GM19463 (cell line): ENCODE results near the gene PELI2.
"Not testable (repeated sequence)": the region's sequence is repeated elsewhere in the genome, so short reads cannot be mapped to it uniquely, and the experiment has no call there.

Source experiments
- ATAC-seq: cut with Tn5 transposase; IDR thresholded peaks from one replicate; pipeline ENCODE4 v1.9.1; 2021; ENCODE audit warnings: mild to moderate bottlenecking, moderate library complexity; ENCODE audit not compliant: unreplicated experiment

Gene PELI2

DNA sequence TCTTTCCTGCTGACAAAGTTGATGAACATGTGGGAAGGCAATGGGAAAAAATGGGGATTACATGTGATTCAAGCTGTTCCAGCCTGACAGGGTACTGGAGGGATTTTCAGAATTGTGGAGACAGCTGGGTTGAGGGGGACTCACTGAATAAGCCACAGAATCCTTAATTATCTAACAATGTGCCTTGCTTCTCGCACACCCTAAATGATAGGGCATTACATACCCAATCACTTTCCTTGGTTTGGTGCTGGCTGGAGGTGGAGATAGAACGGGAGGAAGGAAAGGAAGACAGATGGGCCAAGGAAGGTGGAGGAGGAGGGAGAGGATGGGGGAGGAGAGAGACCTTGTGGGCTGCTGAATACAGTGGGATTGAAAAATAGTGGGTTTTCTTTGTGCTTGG, 20.7 kb downstream of the PELI2 start:
- no peak for ATAC-seq

DNA sequence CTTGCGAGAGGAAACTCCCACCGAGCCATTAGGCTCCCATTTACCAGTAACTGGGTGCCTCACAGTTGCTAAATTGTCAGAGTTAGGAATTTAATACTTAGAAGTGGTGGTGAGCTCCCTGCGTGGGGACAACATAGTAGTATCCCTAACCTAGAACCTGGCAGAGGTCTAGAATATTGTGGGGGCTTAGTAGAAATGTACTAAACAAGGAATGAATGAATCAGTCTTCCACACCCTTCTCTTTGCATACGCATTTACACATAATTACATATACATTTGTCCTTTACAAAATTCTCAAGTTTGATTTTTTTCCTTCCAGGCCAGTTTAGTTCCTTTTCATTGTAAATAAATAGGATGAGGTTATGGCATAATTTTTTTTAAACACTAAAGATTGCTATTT, 24.1 kb downstream of the PELI2 start:
- no peak for ATAC-seq

DNA sequence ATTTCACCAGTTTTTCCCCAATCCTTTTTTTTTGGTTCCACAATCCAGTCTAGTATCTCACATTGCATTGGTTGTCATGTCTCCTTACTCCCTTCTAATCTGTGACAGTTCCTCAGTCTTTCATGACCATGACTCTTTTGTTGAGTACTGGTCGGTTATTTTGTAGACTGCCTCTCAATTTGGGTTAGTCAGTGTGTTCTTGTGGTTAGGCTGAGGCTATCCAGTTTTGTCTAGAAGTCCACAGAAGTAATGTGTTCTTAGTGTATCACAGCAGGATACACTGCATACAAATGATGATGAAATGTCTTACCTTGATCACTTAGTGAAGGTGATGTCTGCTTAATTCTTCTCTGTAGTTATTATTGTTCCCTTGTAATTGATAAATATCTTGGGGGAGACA, 24.8 kb downstream of the PELI2 start:
- ATAC-seq: no peak

DNA sequence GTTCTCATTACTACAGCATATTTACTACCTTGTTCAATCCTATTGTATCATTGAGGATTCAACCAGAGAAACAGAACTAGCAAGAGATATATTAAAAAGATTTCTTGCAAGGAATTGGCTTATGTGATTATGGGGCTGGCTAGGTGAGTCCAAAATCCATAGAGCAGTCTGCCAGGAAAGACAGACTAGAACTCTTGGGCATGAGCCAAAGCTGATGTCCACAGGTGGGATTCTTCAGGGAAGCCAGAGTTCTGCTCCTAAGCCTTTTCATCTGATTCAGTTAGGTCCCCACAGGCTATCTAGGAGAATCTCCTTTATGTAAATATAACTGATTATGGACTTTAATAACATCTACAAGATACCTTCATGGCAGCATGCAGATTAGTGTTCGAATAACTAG, 26.0 kb downstream of the PELI2 start:
- no peak for ATAC-seq

DNA sequence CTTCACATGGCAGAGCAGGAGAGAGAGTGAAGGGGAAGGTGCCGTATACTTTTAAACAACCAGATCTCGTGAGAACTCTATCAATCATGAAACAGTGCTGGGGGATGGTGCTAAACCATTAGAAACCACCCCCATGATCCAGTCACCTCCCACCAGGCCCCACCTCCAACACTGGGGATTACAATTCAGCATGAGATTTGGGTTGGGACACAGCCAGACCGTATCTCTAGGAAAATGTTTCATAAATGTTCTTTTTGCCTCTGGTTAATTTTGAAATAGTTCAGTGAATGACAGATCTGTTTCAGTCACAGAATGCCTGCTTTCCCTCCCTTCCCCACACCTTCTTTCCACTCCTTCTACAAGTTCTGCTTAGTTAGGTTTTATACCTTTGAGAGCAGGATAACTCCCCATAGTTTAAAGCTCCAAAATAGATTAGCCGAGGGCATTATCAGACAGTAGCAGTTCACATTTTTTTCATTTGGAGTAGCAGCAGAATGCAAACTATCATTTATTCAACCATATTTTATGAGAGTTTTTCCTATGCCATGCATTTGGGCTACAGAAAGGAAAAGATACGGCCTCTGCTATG, 27.1 kb downstream of the PELI2 start:
- ATAC-seq: no peak

DNA sequence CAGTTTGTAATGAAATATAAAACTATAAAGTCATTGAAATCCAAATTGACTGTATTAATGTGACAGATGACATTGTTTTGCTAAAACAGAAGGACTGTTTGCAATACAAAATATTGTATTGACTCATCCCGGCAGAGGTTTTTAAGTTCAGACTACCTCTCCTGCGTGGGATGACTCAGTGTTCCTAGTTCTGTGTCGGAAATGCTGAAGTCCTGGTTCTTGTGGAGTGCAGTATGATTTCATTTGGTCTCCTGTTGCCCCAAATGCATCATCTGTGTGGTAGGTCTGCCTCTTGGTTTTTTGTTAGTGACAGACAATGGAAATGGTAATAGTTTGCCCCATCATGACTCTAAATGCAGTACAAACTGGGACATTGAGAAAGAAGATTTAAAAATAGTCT, 27.8 kb downstream of the PELI2 start:
- no peak for ATAC-seq

DNA sequence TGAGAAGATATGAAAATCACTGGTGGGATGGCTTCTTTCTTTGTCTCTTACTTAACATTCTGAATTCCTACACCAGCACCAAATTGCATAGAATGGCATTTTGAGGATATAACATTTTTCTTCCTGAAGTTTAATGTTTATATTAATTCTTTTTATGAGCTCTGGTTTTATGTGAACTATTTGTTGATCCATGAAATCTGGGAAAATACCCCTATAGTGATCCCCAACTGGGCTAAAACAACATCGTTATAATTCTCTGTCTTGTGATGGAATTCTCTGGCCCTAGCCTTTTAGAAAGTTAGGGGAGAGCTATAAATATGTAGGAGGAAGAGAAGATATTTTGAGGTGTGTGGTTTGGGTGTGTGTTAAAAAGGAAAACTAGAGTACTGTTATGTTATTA, 29.2 kb downstream of the PELI2 start:
- no peak for ATAC-seq

DNA sequence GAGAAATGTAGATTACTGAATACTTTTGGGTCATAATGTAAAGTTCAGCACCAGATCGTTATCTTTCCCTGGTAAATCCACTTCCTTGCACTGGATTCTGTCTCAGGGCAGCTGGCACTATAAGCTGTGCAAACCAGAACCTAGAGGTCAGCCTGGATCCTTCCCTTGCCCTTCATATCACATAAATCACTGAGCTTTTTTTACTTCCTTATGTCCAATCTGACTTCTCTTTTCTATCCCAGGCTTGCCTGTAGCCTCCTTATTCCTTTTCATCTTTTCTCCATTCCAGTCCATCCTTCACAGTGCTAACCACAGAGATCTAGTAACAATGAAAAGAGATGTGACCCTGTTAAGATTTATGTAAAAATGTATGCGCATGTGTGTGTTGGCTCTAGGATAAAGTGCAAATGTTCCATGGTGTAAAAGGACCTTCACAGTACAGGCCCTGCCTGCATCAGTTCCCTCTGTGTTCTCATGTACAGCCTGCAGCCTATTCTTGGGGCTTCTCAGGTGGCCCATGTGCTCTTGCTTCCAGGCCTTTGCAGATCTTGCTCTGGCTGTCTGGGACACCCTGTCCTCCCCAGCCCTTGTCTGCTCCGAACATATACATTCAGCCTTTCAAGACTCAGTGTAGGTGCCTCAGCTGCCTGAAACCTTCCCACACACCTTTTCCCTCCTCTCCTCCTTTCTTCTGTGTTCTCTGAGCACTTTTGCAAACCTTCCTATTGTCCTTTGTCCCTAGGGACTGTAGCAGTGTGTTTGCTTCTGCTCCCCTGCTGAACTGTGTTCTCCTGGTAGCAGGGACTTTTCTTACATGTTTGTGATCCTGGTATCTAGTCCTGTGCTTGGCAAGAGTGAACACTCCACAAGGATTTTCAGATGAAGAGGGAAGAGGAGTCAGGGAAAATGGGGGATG, 30.0 kb downstream of the PELI2 start:
- no peak for ATAC-seq

DNA sequence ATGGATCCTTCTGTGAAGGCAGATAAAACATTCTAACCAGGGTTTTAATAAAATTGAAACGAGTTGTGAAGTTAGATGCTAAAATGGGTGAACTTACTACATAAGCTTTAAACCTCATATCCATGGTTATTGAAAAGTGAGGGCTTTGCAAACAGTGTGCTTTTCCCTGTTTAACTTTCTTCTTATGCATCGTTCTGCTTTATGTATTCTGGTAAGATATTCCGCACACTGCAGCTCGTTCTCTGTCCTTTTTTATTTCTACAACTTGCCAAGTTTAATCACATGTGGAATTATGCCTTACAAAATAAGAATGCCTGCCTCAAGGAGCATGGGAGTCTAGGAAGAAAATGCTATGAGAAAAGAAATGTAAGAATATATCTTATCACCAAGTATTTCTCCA, 30.9 kb downstream of the PELI2 start:
- ATAC-seq: no peak

DNA sequence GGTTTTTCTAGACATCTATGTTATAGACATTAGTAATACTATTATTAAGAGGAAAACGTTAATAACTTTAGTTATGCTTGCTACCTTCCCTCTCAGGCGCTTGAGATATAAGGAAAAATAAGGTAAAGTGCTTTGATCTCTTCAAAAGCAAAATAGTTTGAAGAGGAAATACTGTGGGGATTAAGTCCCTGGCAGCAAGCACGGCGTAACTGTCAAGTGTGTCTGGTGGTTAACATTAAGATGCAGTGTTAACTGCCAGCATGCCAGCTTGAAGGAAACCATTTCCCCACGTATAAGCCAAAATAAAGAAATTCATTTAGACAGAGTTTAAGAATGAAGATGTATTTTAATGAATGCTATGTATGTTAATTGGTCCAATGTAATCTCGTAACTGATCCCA, 31.8 kb downstream of the PELI2 start:
- ATAC-seq: no peak

DNA sequence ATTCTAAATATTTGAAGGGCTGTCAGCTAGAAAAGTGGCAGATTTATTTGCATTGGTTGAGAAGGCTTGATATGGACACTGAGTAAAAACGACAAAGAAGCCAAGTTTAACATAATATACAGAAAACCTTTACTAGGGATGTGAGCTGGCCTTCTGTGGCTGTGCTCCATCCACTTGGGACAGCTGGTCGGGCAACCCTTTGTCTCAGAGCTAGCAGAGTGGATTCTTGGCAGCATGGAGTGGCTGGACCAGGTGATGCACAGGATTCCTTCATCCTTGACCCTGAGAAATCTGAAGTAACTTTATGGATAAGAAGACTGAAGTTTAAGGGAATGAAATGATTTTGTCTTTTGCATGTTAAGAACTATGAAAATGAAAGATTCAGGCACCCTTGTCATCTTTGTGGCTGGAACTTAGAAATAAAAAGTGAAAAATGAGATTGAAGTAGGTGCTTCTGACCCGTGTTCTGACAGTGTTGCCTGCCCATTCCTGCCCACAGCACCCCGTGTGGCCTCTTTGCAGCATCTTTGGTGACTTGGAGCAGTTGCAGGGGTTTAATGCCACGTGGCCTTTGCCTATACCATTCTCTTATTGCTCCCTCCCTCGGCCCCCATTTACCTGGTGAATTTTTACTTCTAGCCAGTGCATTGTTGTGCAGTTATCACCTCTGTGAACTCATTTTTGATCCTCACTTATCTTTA, 32.6 kb downstream of the PELI2 start:
- no peak for ATAC-seq

DNA sequence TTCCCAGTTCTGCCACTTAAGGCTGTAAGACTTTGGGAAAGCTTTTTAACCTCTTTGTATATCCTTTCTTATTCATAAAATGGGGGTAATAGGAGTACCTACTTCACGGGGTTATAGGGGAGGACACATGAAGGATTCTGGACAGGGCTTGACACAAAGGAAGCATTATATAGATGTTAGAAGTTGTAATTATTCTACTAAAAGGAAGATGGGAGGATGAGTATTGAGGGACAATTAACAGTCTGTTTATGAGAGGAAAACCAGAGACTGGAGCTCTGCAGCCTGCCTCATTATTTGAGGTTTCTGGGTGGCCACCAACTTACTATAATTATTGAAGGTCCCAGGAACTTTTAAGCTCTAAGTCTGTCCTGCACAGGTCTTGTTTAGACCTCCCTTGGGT, 34.0 kb downstream of the PELI2 start:
- ATAC-seq: no peak

DNA sequence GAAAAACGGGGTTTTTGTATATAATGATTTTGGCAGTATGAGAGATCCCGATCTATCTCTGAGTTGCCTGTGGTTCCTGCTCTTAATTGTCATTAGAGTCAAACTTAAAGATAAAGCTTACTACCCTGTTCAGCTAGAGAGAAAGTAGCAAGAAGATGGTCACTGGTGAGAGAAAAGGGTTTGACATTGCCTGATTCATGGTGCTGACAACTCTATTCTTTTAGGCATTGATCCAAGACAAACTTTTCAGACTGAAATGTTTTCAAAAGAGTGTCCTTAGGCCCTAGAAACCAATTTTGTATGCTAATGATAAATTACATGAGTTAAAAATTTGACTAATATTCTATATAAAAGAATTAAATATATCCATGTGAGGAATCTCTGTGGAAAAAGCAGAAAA, 35.1 kb downstream of the PELI2 start:
- ATAC-seq: no peak

DNA sequence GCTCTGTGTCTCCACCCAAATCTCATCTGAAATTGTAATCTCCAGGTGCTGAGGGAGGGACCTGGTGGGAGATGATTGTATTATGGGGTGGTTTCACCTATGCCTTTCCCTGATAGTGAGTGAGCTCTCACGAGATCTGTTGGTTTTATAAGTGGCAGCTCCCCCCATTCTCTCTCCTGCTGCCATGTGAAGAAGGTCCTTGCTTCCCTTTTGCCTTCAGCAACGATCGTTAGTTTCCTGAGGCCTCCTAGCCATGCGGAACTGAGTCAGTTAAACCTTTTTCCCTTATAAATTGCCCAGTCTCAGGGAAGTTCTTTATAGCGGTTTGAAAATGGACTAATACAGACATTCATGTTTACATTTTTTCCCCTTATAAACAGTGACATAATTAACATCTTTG, 36.1 kb downstream of the PELI2 start:
- ATAC-seq: no peak

DNA sequence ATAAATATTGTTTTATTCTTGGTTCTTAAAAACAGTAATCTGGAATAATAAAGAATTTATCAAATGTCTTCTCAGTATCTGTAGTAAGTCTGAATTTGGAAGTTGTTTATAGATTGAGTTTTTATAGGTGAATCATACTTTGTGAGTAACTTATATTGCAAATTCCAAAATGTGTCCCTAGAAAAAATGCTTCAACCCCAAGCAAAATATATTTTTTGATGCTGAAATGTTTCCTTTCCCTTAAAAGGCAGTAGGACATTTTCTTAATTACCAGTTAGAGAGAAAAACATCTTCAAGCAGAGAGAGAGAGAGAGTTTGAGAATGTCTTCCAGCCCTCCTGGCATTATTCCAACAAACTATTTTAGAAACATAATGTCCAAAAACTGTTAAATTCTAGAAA, 37.9 kb downstream of the PELI2 start:
- ATAC-seq: no peak

DNA sequence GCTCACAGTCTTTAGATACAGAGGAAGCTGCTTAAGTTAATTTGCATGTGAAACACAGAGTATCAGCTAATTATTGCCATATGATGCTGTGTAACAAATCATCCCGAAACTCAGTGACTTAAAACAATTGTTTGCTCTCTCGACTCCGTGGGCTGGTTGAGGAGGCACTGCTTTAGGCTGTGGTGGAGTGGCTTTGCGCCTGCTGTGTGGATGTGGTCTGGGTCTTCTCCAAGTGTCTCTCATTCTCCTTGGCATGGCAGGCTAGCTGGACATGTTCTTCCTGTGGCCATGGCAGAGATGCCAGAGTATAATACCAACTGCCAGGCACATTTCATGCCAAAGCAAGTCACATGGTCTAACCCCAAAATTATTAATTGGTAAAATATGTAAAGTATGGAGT, 40.9 kb downstream of the PELI2 start:
- ATAC-seq: no peak

DNA sequence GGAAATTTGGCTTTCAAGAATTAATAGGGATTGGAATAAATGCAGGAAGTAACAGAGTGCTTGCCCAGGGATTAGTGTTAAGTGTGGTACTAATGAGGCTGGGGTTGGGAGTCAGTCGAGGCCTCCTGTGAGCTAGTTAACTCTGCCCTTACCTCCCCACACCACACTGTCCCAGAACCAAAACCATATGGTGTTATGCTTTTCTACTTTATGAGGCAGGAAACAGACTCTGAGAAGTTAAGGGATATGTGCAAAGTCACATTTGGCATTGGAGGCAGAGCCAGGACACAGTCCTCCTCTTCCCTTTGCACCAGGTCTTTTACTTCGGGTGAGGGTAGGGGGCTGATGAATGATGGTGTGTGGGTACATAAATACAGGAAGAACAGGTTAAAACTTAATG, 41.9 kb downstream of the PELI2 start:
- ATAC-seq: no peak

DNA sequence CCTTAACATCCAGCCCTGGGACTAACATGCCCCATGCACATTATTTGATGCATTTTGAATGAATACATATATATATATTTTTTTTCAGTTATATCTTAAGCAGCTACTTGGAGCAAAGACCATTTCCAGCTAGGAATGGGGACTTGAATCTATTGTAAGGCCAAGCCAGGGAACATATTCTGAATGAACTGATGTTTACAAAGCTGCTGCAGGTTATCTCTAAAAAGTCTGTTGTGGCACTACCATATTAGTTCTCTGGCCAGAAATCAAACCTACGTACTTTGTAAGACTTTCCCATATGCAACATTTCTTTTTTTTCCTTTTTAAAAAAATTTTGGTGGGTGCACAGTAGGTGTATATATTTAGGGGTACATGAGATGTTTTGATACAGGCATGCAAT, 43.4 kb downstream of the PELI2 start:
- no peak for ATAC-seq

DNA sequence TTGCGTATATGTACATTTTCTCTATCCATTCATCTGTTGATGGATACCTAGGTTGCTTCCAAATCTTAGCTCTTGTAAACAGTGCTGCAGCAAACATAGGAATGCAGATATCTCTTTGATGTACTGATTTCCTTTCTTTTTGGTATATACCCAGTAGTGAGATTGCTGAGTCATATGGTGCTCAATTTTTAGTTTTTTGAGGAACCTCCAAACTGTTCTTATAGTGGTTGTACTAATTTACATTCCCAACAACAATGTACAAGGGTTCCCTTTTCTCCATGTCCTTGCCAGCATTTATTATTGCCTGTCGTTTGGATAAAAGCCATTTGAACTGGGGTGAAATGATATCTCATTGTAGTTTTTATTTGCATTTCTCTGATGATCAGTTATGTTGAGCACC, 44.3 kb downstream of the PELI2 start:
- ATAC-seq: no peak

DNA sequence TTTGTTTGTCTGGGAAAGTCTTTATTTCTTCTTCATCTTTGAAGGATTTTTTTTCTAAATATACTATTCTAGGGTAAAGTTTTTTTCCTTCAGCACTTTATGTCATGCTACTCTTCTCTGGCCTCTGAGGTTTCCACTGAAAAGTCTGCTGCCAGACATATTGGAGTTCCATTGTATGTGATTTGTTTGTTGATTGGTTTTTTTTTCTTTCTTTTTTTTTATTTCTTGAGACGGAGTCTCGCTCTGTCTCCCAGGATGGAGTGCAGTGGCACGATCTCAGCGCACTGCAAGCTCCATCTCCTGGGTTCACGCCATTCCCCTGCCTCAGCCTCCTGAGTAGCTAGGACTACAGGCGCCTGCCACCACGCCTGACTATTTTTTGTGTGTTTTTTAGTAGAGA, 48.4 kb downstream of the PELI2 start:
- not testable (repeated sequence) for ATAC-seq

DNA sequence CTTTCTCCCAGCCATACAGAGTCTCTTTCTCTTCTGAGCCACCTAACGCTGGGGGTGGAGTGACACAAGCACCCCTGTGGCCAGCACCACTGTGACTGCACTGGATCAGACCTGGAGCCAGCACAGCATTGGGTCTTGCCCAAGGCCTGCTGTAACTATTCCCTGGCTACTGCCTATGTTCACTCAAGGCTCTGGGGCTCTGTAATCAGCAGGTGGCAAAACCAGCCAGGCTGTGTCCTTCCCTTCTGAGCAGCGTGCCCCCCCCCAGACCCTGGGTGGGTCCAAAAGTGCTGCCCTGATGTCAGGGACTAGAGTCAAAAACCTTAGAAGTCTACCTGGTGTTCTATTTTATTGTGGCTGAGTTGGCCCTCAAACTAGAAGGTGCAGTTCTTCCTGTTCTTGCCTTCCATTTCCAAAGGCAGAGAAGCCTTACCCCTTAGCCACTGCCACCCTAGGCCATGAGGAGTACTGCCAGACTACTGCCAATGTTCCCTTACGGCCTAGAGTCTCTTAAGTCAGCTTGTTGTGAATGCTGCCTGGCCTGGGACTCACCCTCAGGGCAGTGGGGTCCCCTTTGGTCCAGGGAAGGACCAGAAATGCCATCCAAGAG, 49.9 kb downstream of the PELI2 start:
- ATAC-seq: no peak

DNA sequence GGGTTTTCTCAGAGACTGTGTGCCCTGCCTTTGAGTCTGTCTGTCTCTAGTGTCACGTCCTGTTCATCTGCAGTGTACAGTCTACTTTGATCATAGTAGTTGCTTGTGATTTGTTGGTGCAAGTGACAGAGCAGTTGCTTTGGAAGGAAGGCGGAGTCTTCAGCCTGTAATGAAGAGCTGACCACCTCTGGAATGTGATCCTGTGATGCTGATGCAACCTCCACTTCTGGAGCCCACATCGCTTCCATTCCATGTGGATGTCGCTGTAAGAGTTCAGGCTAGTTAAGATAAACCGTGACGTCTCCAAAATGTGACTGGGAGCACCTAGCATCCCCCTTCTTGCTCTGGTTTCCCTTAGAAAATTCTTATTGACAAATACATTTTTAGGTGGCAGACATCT, 51.8 kb downstream of the PELI2 start:
- ATAC-seq: no peak
